ENCODE measurements around the gene PDZD7.

Gene PDZD7

GRCh38 chr10:101060951-101061623 is 30.2 kb upstream of the PDZD7 start:
- no peak for DNase-seq

- DNase-seq = peak; percentile 94 to 97
These were observed 29.4 kb upstream of the PDZD7 start for GRCh38 chr10:101060036-101060950.

- DNase-seq = no peak
These were observed 25.6 kb upstream of the PDZD7 start for GRCh38 chr10:101056365-101057151.

- DNase-seq = no peak
These were observed 24.5 kb upstream of the PDZD7 start for GRCh38 chr10:101055411-101055810.

- no peak for DNase-seq
These were observed 23.9 kb upstream of the PDZD7 start for GRCh38 chr10:101054876-101055275.

GRCh38 chr10:101054351-101054750 is 23.4 kb upstream of the PDZD7 start:
- DNase-seq = no peak

GRCh38 chr10:101053516-101053915 is 22.6 kb upstream of the PDZD7 start:
- no peak for DNase-seq

GRCh38 chr10:101052285-101052684 is 21.4 kb upstream of the PDZD7 start:
- no peak for DNase-seq

GRCh38 chr10:101050208-101051069 is 19.5 kb upstream of the PDZD7 start:
- peak; percentile 90 to 91 for DNase-seq

- no peak for DNase-seq
These were observed 17.3 kb upstream of the PDZD7 start for GRCh38 chr10:101047961-101048892.

GRCh38 chr10:101047268-101047667 is 16.3 kb upstream of the PDZD7 start:
- DNase-seq = no peak

- DNase-seq = no peak
These were observed 15.7 kb upstream of the PDZD7 start for GRCh38 chr10:101046332-101047238.

GRCh38 chr10:101044117-101044516 is 13.2 kb upstream of the PDZD7 start:
- DNase-seq = no peak

- no peak for DNase-seq
These were observed 12.4 kb upstream of the PDZD7 start for GRCh38 chr10:101043363-101043707.

- peak; percentile 95 to 96 for DNase-seq
These were observed 11.9 kb upstream of the PDZD7 start for GRCh38 chr10:101042667-101043362.

GRCh38 chr10:101042118-101042517 is 11.2 kb upstream of the PDZD7 start:
- no peak for DNase-seq

- peak; percentile 80 to 82 for DNase-seq
These were observed 10.4 kb upstream of the PDZD7 start for GRCh38 chr10:101041252-101041761.

- DNase-seq = no peak
These were observed 9.9 kb upstream of the PDZD7 start for GRCh38 chr10:101040851-101041250.

GRCh38 chr10:101040061-101040460 is 9.1 kb upstream of the PDZD7 start:
- no peak for DNase-seq
